GM19468 (cell line): ENCODE results near the gene NACA2.
"Not testable (repeated sequence)": the region's sequence is repeated elsewhere in the genome, so short reads cannot be mapped to it uniquely, and the experiment has no call there.

Experiments
- ATAC-seq: cut with Tn5 transposase; IDR thresholded peaks from one replicate; pipeline ENCODE4 v1.9.1; 2021; ENCODE audit warnings: mild to moderate bottlenecking, moderate library complexity, moderate number of reproducible peaks; ENCODE audit not compliant: unreplicated experiment; ENCODE audit errors: extremely low read depth

NACA2 gene

DNA sequence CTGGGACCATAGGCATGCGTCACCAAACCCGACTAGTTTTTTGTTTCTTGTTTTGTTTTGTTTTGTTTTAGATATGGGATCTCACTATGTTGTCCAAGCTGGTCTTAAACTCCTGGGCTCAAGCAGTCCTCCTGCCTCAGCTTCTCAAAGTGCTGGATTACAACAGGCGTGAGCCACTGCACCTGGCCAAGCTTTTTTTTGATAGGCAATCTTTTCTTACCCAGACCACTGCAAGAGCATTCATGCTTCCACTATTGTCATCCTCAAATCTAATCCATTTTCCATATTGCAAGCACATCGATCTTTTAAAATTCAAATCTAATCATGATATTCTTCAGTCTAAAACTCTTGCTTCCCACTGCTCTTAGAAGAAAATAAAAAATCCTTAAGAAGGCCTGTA is 10.3 kb upstream of the NACA2 start:
- ATAC-seq = no peak

DNA sequence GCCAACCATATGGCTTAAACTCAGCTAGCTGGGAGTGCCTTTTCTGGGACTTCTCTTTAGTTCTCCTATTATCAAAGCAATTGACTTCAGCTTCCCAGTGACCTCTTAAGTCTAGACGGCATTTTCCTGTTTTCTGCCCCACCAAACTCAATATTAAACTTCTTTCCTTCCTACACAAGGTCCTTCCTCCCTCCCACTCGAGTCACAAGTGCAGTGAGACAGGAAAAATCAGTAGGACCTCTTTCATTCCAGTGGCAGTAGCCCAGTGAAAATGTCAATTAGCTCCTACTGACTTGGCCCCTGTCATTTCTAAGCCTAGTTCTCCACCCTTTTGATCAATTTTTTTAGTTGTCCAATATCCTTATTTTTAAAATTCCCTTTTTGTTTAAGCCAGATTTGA is 9.6 kb upstream of the NACA2 start:
- no peak for ATAC-seq

- ATAC-seq = no peak
These were observed 8.6 kb upstream of the NACA2 start for GRCh38 chr17:61599608-61600007.

DNA sequence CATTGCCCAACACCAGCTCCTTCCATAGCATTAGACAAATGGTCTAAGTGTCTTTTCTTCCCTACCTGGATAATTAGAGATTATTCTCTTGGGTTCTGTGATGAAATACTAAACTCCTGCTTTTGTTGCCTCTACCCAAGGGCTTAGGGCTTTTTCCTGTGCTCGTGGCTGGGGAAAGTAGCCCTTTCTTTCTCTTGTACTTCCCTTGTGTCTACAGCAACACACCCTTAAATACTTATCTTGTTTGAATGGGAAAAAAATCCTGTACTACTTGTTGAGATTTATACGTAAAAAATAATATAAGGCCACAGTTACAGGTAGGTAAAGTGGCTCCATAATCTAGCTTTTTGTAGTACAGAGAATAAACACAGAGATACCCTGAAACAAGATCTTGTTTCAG is 7.0 kb upstream of the NACA2 start:
- ATAC-seq = no peak

DNA sequence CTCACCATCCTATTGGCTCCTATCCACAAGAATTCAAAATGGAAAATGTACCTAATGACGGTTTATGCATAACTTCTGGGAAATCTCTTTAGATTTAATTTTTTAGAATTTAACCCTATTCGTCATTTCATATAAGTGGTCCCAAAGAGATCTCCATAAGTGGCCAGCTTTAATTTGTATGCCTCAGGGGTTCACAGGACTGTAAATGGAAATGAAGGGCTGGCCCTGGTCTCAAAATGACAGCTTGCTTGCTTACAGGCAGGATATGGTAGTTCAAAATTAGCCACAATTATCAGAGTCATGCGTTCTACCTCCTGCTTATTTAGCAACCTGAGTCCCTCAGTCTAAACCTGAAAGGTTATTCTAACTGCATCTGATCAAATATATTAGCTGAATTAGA is 6.6 kb upstream of the NACA2 start:
- no peak for ATAC-seq

DNA sequence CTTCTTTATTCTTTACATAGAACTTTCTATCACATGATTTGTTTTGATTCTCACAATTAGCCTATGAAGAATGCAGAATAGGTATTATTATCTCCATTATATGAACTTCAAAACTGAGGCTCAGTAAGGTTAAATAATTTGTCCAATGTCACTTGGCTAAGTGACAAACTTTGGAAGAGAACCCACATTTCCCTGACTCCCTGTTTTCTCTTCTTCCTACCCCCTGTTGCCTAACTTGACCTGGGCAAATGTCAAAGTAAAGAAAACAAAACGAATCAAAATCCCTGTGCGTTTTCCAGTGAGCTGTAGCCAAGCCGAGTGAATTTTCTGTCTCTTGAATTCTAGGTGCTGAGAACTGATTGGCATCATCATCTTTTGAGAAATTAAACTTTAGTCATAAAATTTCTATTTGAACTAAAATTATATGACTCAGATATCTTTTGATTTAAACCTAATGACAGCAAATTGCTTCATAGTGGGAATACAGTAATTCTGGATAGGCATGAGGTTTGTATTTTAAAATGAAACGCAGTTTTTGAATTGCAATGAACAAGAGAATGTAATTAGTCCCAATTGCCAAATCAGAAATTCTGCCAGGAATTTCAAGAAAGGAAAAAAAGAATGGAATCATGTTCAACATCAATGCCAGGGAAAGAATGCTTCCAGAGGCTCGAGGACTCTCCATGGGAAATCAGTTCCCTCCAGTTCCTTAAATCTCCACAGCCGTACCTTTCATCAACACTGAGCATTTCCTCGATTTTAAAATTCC is 4.6 kb upstream of the NACA2 start:
- ATAC-seq = no peak

GRCh38 chr17:61594294-61594825 is 3.3 kb upstream of the NACA2 start:
- ATAC-seq = no peak

GRCh38 chr17:61593426-61593825 is 2.4 kb upstream of the NACA2 start:
- ATAC-seq = no peak

DNA sequence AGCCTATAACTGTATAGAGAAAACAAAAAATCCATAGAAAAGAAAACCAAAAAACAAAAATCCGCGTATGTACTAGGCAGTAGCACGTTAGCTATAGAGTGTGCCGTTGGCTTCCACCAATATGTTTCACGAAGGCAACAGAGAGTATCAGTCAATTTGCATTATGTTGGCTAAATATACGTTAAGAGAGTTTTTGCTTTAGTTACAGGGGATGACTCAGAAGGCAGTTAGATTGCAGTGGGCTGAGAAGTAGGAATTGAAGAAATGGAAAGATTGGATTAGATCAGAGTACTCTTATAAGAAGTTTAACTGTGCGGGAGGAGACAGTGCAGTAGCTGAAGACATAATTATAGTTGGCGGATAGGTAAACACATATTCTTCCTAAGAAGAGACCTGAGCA is 911 bp upstream of the NACA2 start:
- no peak for ATAC-seq

DNA sequence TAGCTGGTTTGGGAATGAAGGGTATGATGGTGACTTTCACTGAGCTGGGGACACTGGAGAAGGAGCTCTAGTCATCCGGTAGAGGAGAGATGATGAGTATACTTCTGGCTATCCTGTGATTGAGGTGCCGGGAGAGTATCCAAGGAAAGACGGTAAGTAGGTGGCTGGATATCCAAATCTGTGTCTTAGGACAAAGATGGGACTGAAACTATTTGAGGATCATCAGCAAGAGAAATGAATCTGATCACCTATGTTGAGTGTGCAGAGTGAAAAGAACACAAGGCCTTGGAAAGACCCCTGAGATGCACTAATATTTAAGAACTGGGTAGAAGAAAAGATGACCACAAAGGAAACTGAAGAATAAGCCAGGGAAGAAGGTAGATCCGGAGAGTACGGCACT is 1.0 kb downstream of the NACA2 start:
- ATAC-seq = no peak

DNA sequence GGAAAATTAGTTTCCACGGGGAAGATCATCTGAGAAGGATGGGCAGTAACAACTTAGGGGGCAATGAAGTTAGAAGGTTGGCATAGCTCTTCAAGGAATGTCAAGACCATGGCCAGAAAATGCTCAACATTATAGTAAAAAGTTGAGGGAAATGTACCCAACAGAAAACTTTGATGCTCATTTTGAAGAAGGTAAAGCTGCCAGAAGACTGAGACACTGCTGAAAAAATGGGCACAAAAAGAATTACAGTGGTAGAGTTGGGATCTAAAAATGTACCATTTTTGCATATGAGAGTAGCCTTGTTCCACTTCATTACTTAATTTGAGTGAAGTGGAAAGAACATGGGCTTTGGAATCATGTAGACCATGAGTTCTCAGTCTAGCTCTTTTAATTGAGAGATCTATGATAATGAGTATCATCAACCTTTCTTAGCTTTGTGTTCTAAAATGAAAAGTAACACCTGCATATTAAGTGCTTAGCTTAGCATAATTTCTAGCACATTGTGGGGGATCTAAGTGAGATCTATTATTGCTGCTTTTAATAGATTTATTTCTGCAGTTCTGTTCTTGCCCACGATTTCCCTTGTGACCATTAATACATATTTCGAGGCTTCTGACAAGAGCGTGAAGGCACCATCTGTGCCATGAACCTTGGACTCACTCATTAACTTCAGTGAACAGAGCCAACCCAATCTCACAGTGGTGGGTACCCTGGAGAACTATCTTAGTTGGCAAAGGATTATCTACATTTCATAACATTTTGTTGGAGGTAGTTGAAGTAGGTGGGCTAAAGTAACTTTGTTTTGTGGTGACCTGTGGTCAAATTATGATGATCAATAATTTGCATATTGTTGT is 3.0 kb downstream of the NACA2 start:
- no peak for ATAC-seq

- no peak for ATAC-seq
These were observed 3.8 kb downstream of the NACA2 start for GRCh38 chr17:61587242-61587641.

DNA sequence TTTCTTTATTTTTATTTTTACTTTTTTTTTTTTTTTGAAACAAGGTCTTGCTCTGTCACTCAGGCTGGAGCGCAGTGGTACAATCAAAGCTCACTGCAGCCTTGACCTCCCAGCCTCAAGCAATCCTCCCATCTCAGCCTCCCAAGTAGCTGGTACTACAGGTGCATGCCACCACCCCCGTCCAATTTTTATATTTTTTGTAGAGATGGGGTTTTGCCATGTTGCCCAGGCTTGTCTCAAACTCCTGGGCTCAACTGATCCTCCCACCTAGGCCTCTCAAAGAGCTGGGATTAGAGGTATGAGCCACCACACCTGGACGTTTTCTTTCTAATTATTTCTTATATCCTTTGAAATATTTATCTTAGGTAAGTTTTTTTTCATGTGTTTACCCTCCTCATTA is 4.4 kb downstream of the NACA2 start:
- not testable (repeated sequence) for ATAC-seq

GRCh38 chr17:61586031-61586566 is 4.9 kb downstream of the NACA2 start:
- no peak for ATAC-seq

- ATAC-seq = no peak
These were observed 6.2 kb downstream of the NACA2 start for GRCh38 chr17:61584866-61585265.

- no peak for ATAC-seq
These were observed 6.8 kb downstream of the NACA2 start for GRCh38 chr17:61584266-61584665.

- no peak for ATAC-seq
These were observed 7.3 kb downstream of the NACA2 start for GRCh38 chr17:61583660-61584264.

GRCh38 chr17:61583242-61583641 is 7.8 kb downstream of the NACA2 start:
- ATAC-seq = no peak

DNA sequence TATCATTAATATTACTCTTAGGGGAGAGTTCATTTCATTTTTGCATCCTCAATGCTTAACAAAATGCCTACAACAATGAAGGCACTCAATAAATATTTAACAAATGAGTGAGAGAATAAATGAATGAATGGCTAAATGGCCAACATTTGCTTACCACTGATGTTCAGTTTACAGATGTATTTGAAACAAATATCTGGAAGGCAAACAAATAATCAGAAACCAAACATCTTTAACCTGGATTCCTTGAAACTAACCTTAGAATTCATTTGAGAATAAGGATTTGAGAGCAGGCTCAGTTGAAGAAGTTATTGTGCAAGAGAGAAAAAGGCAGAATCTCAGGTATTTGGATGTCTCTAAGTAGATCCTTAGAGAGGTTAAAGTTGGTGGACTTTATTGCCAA is 8.4 kb downstream of the NACA2 start:
- no peak for ATAC-seq

GRCh38 chr17:61581611-61582349 is 9.2 kb downstream of the NACA2 start:
- ATAC-seq = no peak
